GM12878 (cell line): ENCODE data around the gene ZBTB8OS. TPM values are rescaled to one million over a fixed set of nuclear protein-coding genes. Genes with fewer than 3 reads are reported as not detected.

Experiments used
- ATAC-seq: fragments of 200-7000 bp; cut with Tn5 transposase; 3 replicates; pipeline ENCODE4 v1.9.1; 2020; ENCODE audit warnings: mild to moderate bottlenecking, moderate library complexity
- BruUV-seq: library from RNA; stranded (reverse); fragments of 400-500 nt; replicated peaks from 2 replicates; lab custom pipeline; 2021; lab: Mats Ljungman, UMichigan
- CTCF ChIA-PET: fragments of 300-600 bp; sonication (Branson Sonifier 250); formaldehyde crosslinking; extraction: SDS; loops from one replicate; lab custom pipeline; 2021; ENCODE audit warnings: inconsistent platforms; lab: Yijun Ruan, JAX
- POLR2A ChIA-PET: fragments of 350-600 bp; formaldehyde crosslinking; extraction: SDS; loops from one replicate; lab custom pipeline; 2021; ENCODE audit warnings: inconsistent platforms; lab: Charles Lee
- RAD21 ChIA-PET: fragments of 300-600 bp; sonication (Branson Sonifier 250); formaldehyde crosslinking; loops from one replicate; lab custom pipeline; 2023; ENCODE audit warnings: antibody characterized with exemption; ENCODE audit not compliant: unreplicated experiment; lab: Charles Lee
- SMC1A ChIA-PET: fragments of 300-600 bp; sonication (Branson Sonifier 250); formaldehyde crosslinking; loops from one replicate; lab custom pipeline; 2023; ENCODE audit not compliant: unreplicated experiment, uncharacterized antibody; lab: Charles Lee
- DNase-seq: peaks from one replicate; pipeline ENCODE4 v3.0.0-alpha.2; 2011; ENCODE audit warnings: low read depth, low spot score
- FAIRE-seq: peaks from 3 replicates; lab custom pipeline; 2011; peaks lifted over from hg19 to GRCh38; lab: Jason Lieb, UNC
- H2AFZ ChIP-seq: 2 replicates; pipeline ENCODE4 v1.6.0; 2011; ENCODE audit warnings: low read depth, low read length, control low read depth; ENCODE audit not compliant: control insufficient read depth
- H3K27ac ChIP-seq: 2 replicates; pipeline ENCODE4 v1.5.1; 2011; ENCODE audit warnings: control low read depth; ENCODE audit not compliant: control insufficient read depth, insufficient read depth
- H3K27me3 ChIP-seq, 2 experiments: replicated peaks in 1 of 2; 2 replicates each; pipeline versions ENCODE4 v1.6.0 to v1.6.1; 2011; ENCODE audit warnings: low read length in 1 of 2; ENCODE audit not compliant: control insufficient read depth in 2 of 2, insufficient read depth in 2 of 2
- H3K36me3 ChIP-seq, 2 experiments: 2 replicates each; pipeline ENCODE4 v1.5.1; 2011; ENCODE audit warnings: low read length in 1 of 2; ENCODE audit not compliant: control insufficient read depth in 2 of 2, insufficient read depth in 2 of 2
- H3K4me1 ChIP-seq: 2 replicates; pipeline ENCODE4 v1.6.1; 2011; ENCODE audit warnings: mild to moderate bottlenecking, low read length, moderate library complexity, mixed read lengths; ENCODE audit not compliant: control insufficient read depth, insufficient read depth
- H3K4me2 ChIP-seq: 2 replicates; pipeline ENCODE4 v1.6.0; 2011; ENCODE audit warnings: control low read depth; ENCODE audit not compliant: control insufficient read depth, insufficient read depth
- H3K4me3 ChIP-seq: fragments of 200-600 bp; sonication (generic); 2 replicates; pipeline ENCODE4 v1.5.1; 2016
- H3K79me2 ChIP-seq: 2 replicates; pipeline ENCODE4 v1.6.0; 2011; ENCODE audit warnings: low read length; ENCODE audit not compliant: control insufficient read depth, insufficient read depth
- H3K9ac ChIP-seq: 2 replicates; pipeline ENCODE4 v1.8.0; 2011; ENCODE audit warnings: low read length, control low read depth, mixed read lengths; ENCODE audit not compliant: control insufficient read depth, insufficient read depth
- H3K9me3 ChIP-seq: replicated peaks from 3 replicates; pipeline ENCODE4 v1.5.1; 2011; ENCODE audit warnings: mild to moderate bottlenecking, low read length; ENCODE audit not compliant: control insufficient read depth, insufficient read depth
- H4K20me1 ChIP-seq: 2 replicates; pipeline ENCODE4 v1.6.0; 2011; ENCODE audit not compliant: control insufficient read depth, insufficient read depth
- BHLHE40 ChIP-seq, 2 experiments: fragments of 450-650 bp in 1 of 2; IDR thresholded peaks; 2 replicates each; pipeline ENCODE4 v1.6.1; 2011 to 2017; ENCODE audit warnings: low read depth in 2 of 2, borderline replicate concordance in 1 of 2, improper control_type of control experiment in 1 of 2, low read length in 1 of 2, mild to moderate bottlenecking in 1 of 2
- CTCF ChIP-seq, 3 experiments: IDR thresholded peaks in 2 of 3; conservative IDR thresholded peaks in 1 of 3; 2 replicates each; pipeline ENCODE4 v1.5.1; 2011; ENCODE audit warnings: low read depth in 3 of 3, low read length in 3 of 3, mild to moderate bottlenecking in 3 of 3, control low read depth in 2 of 3, moderate library complexity in 2 of 3, inconsistent platforms in 1 of 3, mixed read lengths in 1 of 3; ENCODE audit not compliant: control insufficient read depth in 2 of 3, insufficient read depth in 1 of 3; ENCODE audit errors: extremely low read depth in 1 of 3
- EED ChIP-seq: sonication (generic); IDR thresholded peaks from 2 replicates; pipeline ENCODE4 v1.6.1; 2016; ENCODE audit warnings: antibody characterized with exemption, low read depth
- GABPA ChIP-seq: IDR thresholded peaks from 2 replicates; pipeline ENCODE4 v1.6.1; 2014; ENCODE audit warnings: antibody characterized with exemption, low read depth, mild to moderate bottlenecking, inconsistent platforms
- IKZF1 ChIP-seq: fragments of 450-650 bp; conservative IDR thresholded peaks from 2 replicates; pipeline ENCODE4 v1.6.1; 2017; ENCODE audit warnings: antibody characterized with exemption, mild to moderate bottlenecking
- MEF2B ChIP-seq: fragments of 450-650 bp; IDR thresholded peaks from 2 replicates; pipeline ENCODE4 v1.6.1; 2018; ENCODE audit warnings: mild to moderate bottlenecking, moderate library complexity; ENCODE audit not compliant: partially characterized antibody, poor library complexity, severe bottlenecking
- NFYB ChIP-seq: IDR thresholded peaks from 2 replicates; pipeline ENCODE4 v1.6.1; 2011; ENCODE audit warnings: low read depth, mild to moderate bottlenecking, low read length, improper control_type of control experiment, moderate library complexity; ENCODE audit not compliant: insufficient read depth
- NR2F1 ChIP-seq: fragments of 450-650 bp; conservative IDR thresholded peaks from 2 replicates; pipeline ENCODE4 v1.6.1; 2017; ENCODE audit warnings: mild to moderate bottlenecking
- POLR2A ChIP-seq: IDR thresholded peaks from 2 replicates; pipeline ENCODE4 v1.6.1; 2011; ENCODE audit warnings: low read depth, mild to moderate bottlenecking, low read length
- RUNX3 ChIP-seq: IDR thresholded peaks from 2 replicates; pipeline ENCODE4 v1.6.1; 2012; ENCODE audit warnings: low read length, inconsistent platforms
- SP1 ChIP-seq: IDR thresholded peaks from one replicate; pipeline ENCODE4 v1.6.1; 2011; ENCODE audit warnings: low read depth, low read length
- TAF1 ChIP-seq: IDR thresholded peaks from 2 replicates; pipeline ENCODE4 v1.6.1; 2011; ENCODE audit warnings: mild to moderate bottlenecking, low read depth, low read length, borderline replicate concordance
- USF1 ChIP-seq: IDR thresholded peaks from 2 replicates; pipeline ENCODE4 v1.6.1; 2011; ENCODE audit warnings: borderline replicate concordance, low read depth, mild to moderate bottlenecking, moderate library complexity, mixed read lengths, low read length; ENCODE audit not compliant: insufficient read depth; ENCODE audit errors: extremely low read length
- WGBS: methylation state at CpG from one replicate; pipeline ENCODE4 v1.1.6; 2016; ENCODE audit warnings: low lambda C conversion rate; ENCODE audit not compliant: insufficient replicate concordance, insufficient coverage; ENCODE audit errors: missing lambda C conversion rate; 5-methylcytosine and 5-hydroxymethylcytosine counted together
- in situ Hi-C: fragments of 300-500 bp; cut with MboI; formaldehyde crosslinking; loops from 9 replicates; pipeline ENCODE4 v1.14.3; 2018; ENCODE audit warnings: mixed read lengths
- intact Hi-C: fragments of 100-400 bp; cut with micrococcal nuclease; formaldehyde crosslinking; loops from one replicate; pipeline ENCODE4 v1.14.2; 2022; ENCODE audit not compliant: unreplicated experiment
- polyA plus RNA-seq, 11 experiments: library from polyadenylated mRNA; depleted of rRNA in 4 of 11; unstranded in 6 of 11; stranded (reverse) in 5 of 11; fragments of >200 nt; fragmentation: Nextera tagmentation in 4 of 11; fragmentation: Illumina TruSeq in 1 of 11; extraction: Ambion mirVana in 4 of 11; extraction: Trizol in 1 of 11; gene quantifications; 1 replicate in 1 of 11; 2 replicates in 10 of 11; pipeline versions ENCODE4 v1.2.1 to v1.2.3, GENCODE V29; 2011 to 2016; ENCODE audit warnings: inconsistent platforms in 2 of 11, missing spikeins in 2 of 11, low read depth in 1 of 11
- total RNA-seq, 4 experiments: library from RNA; depleted of rRNA in 3 of 4; stranded (reverse); fragments of >200 nt in 3 of 4; fragmentation: Illumina TruSeq in 1 of 4; extraction: Trizol in 1 of 4; gene quantifications; 2 replicates each; pipeline versions ENCODE4 v1.2.1 to v1.2.3, GENCODE V29; 2013 to 2021

Gene ZBTB8OS
- total and polyA plus RNA-seq, 10 of the 15 experiments (the other 5 are each of a cell fraction or from before 2014, with no cell fraction given) = 77.8 to 350 (median 139) TPM

- H3K4me3 ChIP-seq = peak overlapping the region; percentile 67
- H3K27me3 ChIP-seq = no peaks in the 10 kb centered on the region
- DNase-seq (no peak), FAIRE-seq (peak; percentile 77), ATAC-seq (peak; percentile 99)
- H3K4me1 ChIP-seq = peaks cover 5% of the 10 kb centered on the region; the same call in 1 of the 2 replicates
- H3K9me3 ChIP-seq = no peaks in the 10 kb centered on the region
- H4K20me1 ChIP-seq = no peaks in the 10 kb centered on the region
- POLR2A ChIA-PET = no interaction called here
- no TSS peak for BruUV-seq
- intact Hi-C loops (no loop called here), in situ Hi-C loops (no loop called here)
- H3K27ac ChIP-seq = no peak overlapping the region; the same call in 1 of the 2 replicates
- peak overlapping the region; percentile 53 for H3K9ac ChIP-seq
- peak overlapping the region; percentile 97 for H3K4me2 ChIP-seq
- TF ChIP-seq SP1 = peak; percentile 8
- peak; percentile 11; the same call in 1 of the 2 replicates for TF ChIP-seq TAF1
- TF ChIP-seq MEF2B = peak; percentile 60
- peak; percentile 58 for TF ChIP-seq POLR2A
- peak; percentile 36; the same call in 1 of the 2 replicates for TF ChIP-seq NR2F1
- peak; percentile 17; the same call in 1 of the 2 replicates for TF ChIP-seq IKZF1
- no peak for TF ChIP-seq USF1
- TF ChIP-seq BHLHE40 (IDR thresholded peaks at IDR 0.05; ENCODE audit: borderline replicate concordance in 1 of 2, low read depth in 2 of 2, low read length in 1 of 2) = peak in 1 of 2 experiments; percentile 48; a peak in 1 of 4 replicates
- TF ChIP-seq GABPA = no peak
- peak; percentile 29 to 43 (median 38); a peak in 4 of 6 replicates for TF ChIP-seq CTCF (IDR thresholded peaks at IDR 0.05 in 2 of 3, conservative IDR thresholded peaks at IDR 0.05 in 1 of 3; ENCODE audit: control insufficient read depth in 2 of 3, extremely low read depth in 1 of 3, insufficient read depth in 1 of 3, low read depth in 3 of 3, low read length in 3 of 3)
- TF ChIP-seq EED = peak; percentile 36; the same call in 1 of the 2 replicates
- TF ChIP-seq NFYB = peak; percentile 54; the same call in 1 of the 2 replicates
- no peak for TF ChIP-seq RUNX3
- H3K79me2 ChIP-seq = no peaks in the 10 kb centered on the region
- RAD21 ChIA-PET = interaction anchor here (1.1 to 1.5 kb wide), 2 partner anchors 15 to 34 kb away, joined by 3 to 4 read pairs; no protein-coding TSS in a partner anchor
- SMC1A ChIA-PET = interaction anchor here (1.3 kb wide), 1 partner anchor 72 kb away, joined by 3 read pairs; no protein-coding TSS in a partner anchor
- 10% methylated on average over 34 of the region's 35 CpGs for WGBS
- H2AFZ ChIP-seq = peak overlapping the region; percentile 87
- CTCF ChIA-PET = interaction anchor here (1.3 to 1.6 kb wide), 2 partner anchors 21 to 92 kb away, joined by 4 to 5 read pairs; no protein-coding TSS in a partner anchor
- no peaks in the 10 kb centered on the region for H3K36me3 ChIP-seq
Observed at GRCh38 chr1:32612189-32612881, 38.0 kb downstream of the ZBTB8OS start.
